Mononuclear cell (primary cell): Measurements from ENCODE around the gene GPR158. TPM values are rescaled to one million over a fixed set of nuclear protein-coding genes. Genes with fewer than 3 reads are reported as not detected.
"Not testable (repeated sequence)": the region's sequence is repeated elsewhere in the genome, so short reads cannot be mapped to it uniquely, and the experiment has no call there.

ENCODE experiments used
- H3K27me3 ChIP-seq: 2 replicates; pipeline ENCODE4 v1.6.0; 2011; ENCODE audit warnings: low read length, control low read depth; ENCODE audit not compliant: insufficient read depth
- H3K4me1 ChIP-seq: 2 replicates; pipeline ENCODE4 v1.5.1; 2011; ENCODE audit warnings: mild to moderate bottlenecking, low read length, control low read depth; ENCODE audit not compliant: insufficient read depth
- H3K4me3 ChIP-seq: 2 replicates; pipeline ENCODE4 v1.5.1; 2011; ENCODE audit warnings: mild to moderate bottlenecking, low read length, moderate library complexity
- H3K9me3 ChIP-seq: 2 replicates; pipeline ENCODE4 v1.5.1; 2011; ENCODE audit warnings: low read depth, mild to moderate bottlenecking, control low read depth, low read length
- total RNA-seq: library from RNA; depleted of rRNA; stranded (reverse); fragments of >200 nt; gene quantifications from one replicate; pipeline ENCODE4 v1.2.3, GENCODE V29; 2012

Gene GPR158, protein sequence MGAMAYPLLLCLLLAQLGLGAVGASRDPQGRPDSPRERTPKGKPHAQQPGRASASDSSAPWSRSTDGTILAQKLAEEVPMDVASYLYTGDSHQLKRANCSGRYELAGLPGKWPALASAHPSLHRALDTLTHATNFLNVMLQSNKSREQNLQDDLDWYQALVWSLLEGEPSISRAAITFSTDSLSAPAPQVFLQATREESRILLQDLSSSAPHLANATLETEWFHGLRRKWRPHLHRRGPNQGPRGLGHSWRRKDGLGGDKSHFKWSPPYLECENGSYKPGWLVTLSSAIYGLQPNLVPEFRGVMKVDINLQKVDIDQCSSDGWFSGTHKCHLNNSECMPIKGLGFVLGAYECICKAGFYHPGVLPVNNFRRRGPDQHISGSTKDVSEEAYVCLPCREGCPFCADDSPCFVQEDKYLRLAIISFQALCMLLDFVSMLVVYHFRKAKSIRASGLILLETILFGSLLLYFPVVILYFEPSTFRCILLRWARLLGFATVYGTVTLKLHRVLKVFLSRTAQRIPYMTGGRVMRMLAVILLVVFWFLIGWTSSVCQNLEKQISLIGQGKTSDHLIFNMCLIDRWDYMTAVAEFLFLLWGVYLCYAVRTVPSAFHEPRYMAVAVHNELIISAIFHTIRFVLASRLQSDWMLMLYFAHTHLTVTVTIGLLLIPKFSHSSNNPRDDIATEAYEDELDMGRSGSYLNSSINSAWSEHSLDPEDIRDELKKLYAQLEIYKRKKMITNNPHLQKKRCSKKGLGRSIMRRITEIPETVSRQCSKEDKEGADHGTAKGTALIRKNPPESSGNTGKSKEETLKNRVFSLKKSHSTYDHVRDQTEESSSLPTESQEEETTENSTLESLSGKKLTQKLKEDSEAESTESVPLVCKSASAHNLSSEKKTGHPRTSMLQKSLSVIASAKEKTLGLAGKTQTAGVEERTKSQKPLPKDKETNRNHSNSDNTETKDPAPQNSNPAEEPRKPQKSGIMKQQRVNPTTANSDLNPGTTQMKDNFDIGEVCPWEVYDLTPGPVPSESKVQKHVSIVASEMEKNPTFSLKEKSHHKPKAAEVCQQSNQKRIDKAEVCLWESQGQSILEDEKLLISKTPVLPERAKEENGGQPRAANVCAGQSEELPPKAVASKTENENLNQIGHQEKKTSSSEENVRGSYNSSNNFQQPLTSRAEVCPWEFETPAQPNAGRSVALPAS (N-terminal part only)
- total RNA-seq, result under 0.01 TPM

DNA sequence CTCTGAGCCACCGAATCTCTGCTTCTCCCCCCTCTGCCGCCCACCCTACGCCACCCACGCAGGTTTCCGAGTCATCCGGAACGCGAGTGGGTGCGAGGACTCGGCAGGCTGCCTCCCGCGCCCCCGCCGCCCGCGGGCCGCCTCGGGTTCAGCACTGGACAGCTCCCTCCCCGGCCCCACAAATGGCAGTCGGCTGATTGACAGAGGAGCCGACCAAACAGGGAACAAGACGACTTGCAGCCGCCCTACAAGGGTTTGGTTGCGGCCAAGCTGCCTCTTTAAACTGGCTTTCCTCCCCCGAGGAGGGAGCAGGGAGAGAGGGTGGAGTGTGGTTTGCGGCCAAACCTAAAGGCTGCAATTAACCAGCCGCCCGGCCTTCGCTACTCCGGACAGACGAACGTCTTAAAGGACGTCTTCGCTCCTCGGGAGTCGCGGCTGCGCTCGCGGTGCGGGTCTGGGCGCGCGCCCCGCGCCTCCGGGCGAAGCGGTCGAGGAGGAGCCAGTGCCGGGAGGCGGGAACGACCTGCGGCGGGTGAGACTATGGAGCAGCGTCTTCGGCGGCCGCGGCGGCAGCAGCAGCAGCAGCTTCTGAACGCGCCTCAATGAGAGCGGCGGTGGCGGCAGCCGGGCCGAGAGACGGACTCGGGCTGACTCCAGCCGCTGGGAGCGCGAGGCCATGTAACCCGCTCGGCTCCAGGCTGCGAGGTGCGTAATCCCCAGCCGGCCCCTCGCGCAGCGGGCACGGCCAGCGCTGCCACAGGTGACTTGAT, at the start of gene GPR158:
Gene GPR158 (plus strand): TSS at position 541 of the 770 bp plus-strand sequence. CDS start 420 bp downstream, outside the sequence.
- no peak within 1 kb of the TSS for H3K4me3 ChIP-seq
- no peaks in the 10 kb centered on the region for H3K4me1 ChIP-seq
- H3K9me3 ChIP-seq, result no peaks in the 10 kb centered on the region
- H3K27me3 ChIP-seq, result peaks cover 59% of the 10 kb centered on the region

- Histone ChIP-seq H3K27me3 (no peaks in the 10 kb centered on the region), H3K4me1 (no peaks in the 10 kb centered on the region), H3K9me3 (no peaks in the 10 kb centered on the region), H3K4me3 (no peak overlapping the region)
These were observed 49.6 kb upstream of the GPR158 start for GRCh38 chr10:25125201-25125611.

- no peak overlapping the region for H3K4me3 ChIP-seq
- no peaks in the 10 kb centered on the region for H3K9me3 ChIP-seq
- no peaks in the 10 kb centered on the region for H3K4me1 ChIP-seq
These were observed 45.2 kb upstream of the GPR158 start for GRCh38 chr10:25129592-25129991.

DNA sequence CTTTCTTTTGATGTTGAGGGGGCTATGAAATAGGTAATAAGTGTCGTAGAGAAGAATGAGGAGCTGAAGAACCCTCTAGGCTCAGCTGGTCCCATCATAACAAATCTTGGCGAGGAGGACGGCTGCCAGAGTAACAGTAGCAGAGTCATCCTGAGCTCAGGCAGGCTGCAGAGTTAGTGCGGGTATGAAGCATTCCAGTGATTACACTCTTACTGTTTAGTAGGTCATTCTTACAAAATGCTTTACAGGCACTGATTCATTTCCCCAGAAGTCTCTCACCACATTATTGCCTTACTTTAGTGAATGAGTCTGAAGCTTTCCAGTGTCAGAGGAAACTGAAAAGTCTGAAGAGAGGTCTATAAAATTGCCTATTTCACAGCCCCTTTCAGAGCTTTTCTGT, 43.9 kb upstream of the GPR158 start:
- no peaks in the 10 kb centered on the region for H3K9me3 ChIP-seq
- H3K27me3 ChIP-seq, result no peaks in the 10 kb centered on the region
- no peak overlapping the region for H3K4me3 ChIP-seq
- no peaks in the 10 kb centered on the region for H3K4me1 ChIP-seq

More at GRCh38 chr10:25129592-25129991, 45.2 kb upstream of the GPR158 start:
- no peaks in the 10 kb centered on the region for H3K27me3 ChIP-seq

DNA sequence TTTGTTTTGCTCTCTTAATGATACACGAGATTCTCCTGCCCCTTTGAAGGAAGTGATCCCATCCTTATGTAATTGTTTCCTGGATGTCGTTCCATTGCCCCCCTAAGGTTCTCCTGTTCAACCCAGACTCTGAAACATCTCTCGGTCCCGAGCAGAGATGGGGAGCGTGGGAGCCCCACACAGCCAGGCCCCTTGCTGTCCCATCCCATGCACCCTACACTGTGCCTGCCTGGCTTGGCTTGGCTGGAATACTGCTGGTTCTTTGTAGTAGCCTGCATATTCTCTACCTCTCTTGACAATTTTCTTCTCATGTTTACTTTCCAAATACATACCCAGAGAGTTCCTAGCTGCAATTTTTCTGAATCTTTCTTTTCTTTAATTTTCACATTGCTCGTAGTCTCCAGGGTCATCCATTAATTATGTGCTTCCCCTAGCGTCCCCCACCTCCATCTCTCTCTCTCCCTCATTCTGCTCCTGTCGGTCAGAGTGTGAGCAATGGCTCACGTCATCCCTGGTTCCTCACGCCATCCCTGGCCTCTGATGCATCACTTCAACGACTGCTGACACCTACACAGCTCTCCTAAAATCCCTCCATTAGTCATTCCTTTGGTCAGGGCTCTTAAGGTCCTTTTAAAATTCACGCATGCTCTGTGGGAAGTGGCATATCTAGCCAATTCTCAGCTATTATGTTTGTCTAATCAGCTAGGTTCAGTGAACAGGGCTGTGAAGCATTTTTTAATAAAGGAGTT, 32.5 kb upstream of the GPR158 start:
- Histone ChIP-seq H3K4me1 (no peaks in the 10 kb centered on the region), H3K4me3 (no peak overlapping the region), H3K9me3 (no peaks in the 10 kb centered on the region), H3K27me3 (no peaks in the 10 kb centered on the region)

DNA sequence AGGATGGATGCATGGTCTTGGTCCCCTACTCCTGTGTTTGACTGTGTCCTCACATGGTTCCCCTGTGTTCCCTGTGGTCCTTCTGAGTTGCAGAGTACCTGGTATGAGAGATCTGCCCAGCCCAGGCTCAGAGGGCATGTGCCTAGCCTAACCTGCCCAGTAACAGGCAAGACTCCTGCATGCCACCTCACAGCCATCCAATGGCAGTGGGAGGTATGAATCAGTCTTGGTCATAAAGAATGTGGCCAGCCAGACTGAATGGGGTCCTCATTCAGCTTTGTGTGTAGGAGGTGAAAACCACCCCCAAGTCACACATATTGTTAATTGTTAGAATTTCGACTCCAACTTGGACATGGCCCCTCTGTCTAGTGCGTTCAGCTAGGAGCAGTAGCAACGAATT, 17.2 kb upstream of the GPR158 start:
- no peaks in the 10 kb centered on the region for H3K27me3 ChIP-seq
- H3K4me3 ChIP-seq, result no peak overlapping the region
- H3K4me1 ChIP-seq, result no peaks in the 10 kb centered on the region
- H3K9me3 ChIP-seq, result no peaks in the 10 kb centered on the region

DNA sequence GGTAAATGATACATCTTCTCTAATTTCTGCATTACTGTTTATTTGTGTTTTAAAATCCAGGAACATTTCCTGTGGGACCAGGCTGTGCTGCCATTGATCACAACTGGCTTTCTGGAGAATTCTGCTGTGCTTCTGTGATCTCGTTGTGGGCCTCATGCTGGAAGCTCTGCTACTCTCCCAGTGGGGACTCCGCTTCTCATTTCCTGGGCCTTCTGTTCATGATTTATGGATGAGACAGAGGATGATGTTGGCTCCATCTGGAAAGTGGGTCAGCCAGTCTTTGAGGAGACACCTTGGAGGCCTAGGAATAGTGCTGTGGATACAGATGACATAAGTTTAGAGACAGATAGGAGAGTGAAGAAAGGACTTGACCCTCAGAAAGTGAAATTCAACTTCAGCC, 15.2 kb upstream of the GPR158 start:
- Histone ChIP-seq H3K9me3 (no peaks in the 10 kb centered on the region), H3K4me3 (no peak overlapping the region), H3K4me1 (no peaks in the 10 kb centered on the region), H3K27me3 (no peaks in the 10 kb centered on the region)

GRCh38 chr10:25162391-25162790, 12.4 kb upstream of the GPR158 start:
- Histone ChIP-seq H3K4me1 (no peaks in the 10 kb centered on the region), H3K27me3 (no peaks in the 10 kb centered on the region)

GRCh38 chr10:25163464-25163863, 11.3 kb upstream of the GPR158 start:
- H3K9me3 ChIP-seq, H3K27me3 ChIP-seq, H3K4me3 ChIP-seq, H3K4me1 ChIP-seq: not testable (repeated sequence)

More at GRCh38 chr10:25162391-25162790, 12.4 kb upstream of the GPR158 start:
- Histone ChIP-seq H3K9me3 (no peaks in the 10 kb centered on the region), H3K4me3 (no peak overlapping the region)

DNA sequence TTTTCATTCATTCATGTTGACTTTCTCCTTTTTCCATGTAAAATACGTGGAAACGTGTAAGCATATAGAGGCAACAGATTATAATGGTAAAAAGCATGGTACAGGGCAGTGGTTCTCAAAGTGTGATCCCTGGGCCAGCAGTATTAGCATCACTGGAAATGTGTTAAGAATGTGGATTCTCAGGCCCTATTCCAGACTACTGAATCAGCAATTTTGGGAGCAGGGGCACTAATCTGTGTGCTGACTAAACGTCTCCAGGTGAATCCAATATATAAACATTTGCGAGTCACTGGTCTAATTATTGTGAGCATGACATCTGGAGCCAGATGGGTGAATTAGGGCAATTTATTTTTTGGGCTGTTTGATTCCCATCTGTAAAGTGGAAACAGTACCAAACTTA, 5.1 kb upstream of the GPR158 start:
- peaks cover 21% of the 10 kb centered on the region for H3K27me3 ChIP-seq
- no peak overlapping the region for H3K4me3 ChIP-seq
- H3K4me1 ChIP-seq, result no peaks in the 10 kb centered on the region
- no peaks in the 10 kb centered on the region for H3K9me3 ChIP-seq

DNA sequence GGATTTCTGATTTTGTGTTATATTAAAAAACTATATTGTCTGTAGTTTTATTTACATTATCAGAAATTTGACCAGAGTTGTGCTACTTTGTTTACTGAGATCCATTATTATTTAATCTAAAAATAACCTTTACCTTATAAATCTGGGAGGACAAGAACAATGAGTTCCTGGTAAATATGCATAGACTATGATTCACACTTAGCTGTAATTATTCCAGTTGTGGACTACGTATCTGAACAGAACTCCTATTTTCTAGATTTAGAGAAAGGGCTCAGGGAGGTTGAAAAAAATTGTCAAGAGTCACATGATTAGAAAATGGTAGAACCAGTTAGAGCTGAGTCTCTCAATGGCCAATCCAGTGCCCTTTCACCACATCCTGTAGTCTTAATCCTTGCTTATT, 4.2 kb upstream of the GPR158 start:
- Histone ChIP-seq H3K4me3 (no peak overlapping the region), H3K9me3 (no peaks in the 10 kb centered on the region), H3K27me3 (peaks cover 30% of the 10 kb centered on the region), H3K4me1 (no peaks in the 10 kb centered on the region)

GRCh38 chr10:25175527-25176420, 973 bp downstream of the GPR158 start:
- Histone ChIP-seq H3K4me1 (no peaks in the 10 kb centered on the region), H3K27me3 (peaks cover 59% of the 10 kb centered on the region), H3K9me3 (no peaks in the 10 kb centered on the region), H3K4me3 (no peak overlapping the region)

DNA sequence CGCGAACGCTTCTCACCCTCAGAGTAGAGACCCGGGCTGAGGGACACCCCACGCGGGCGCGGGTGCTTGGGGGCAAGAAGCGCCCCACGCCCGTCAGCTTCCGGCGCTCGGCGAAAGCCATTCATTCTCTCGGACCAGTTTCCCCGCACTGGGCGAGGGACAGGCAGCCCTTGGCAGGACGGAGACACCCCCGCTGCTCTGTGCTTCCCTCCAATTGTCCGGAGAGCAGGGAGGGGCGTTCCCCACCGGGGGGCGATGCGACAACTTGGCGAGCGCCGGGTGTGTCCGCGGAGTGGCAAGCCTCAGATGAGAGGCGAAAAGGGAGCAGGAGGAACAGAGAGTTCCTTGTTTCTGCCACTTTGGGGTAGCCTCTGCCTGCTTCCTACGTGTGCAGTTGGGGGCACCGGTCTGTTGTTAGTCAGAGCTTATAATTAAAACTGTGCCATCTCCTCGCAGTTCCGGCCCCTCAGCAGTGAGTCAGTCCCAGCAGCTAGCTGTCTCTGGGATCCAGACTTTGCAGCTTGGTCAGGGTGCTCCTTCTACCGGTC, 1.7 kb downstream of the GPR158 start:
- no peak overlapping the region for H3K4me3 ChIP-seq
- no peaks in the 10 kb centered on the region for H3K4me1 ChIP-seq
- H3K9me3 ChIP-seq, result no peaks in the 10 kb centered on the region
- peaks cover 59% of the 10 kb centered on the region for H3K27me3 ChIP-seq
